Right renal pelvis (tissue), 4 donors: Measurements from ENCODE around the gene IGF2BP2. TPM values are rescaled to one million over a fixed set of nuclear protein-coding genes. Genes with fewer than 3 reads are reported as not detected.
"Not testable (repeated sequence)": the region's sequence is repeated elsewhere in the genome, so short reads cannot be mapped to it uniquely, and the experiment has no call there.

Experiments
- DNase-seq, 4 donors: peaks; one replicate each; pipeline ENCODE4 v3.0.0-alpha.2; 2013; ENCODE audit warnings: low read depth in 4 of 4, low spot score in 3 of 4, missing footprints in 1 of 4
- polyA plus RNA-seq, 4 donors: library from polyadenylated mRNA; unstranded; fragments of 120-200 nt; gene quantifications; one replicate each; pipeline ENCODE4 v1.2.1, GENCODE V29; 2013; ENCODE audit not compliant: insufficient read length in 4 of 4

Gene IGF2BP2
- polyA plus RNA-seq, 4 donors: 88.9 to 109 (median 94.8) TPM

- no peak for DNase-seq
These were observed 175.4 kb downstream of the IGF2BP2 start for GRCh38 chr3:185649414-185649813.

DNA sequence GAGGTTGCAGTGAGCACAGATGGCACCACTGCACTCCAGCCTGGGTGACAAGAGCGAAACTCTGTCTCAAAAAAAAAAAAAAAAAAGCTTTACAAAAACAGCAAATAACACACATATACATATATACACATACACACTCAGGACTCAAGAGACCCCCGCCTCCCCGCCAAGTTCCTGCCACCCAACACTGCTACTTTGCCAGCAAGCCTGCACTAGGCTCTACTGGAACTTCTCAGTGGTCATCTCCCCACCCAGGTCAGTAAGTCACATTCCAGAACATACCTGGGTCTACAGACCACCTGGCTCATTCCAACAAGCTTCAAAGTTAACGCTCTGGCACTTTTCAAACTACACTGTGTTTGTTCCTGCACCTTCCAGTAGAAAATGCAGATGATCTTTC, 176.4 kb downstream of the IGF2BP2 start:
- DNase-seq: no peak

- DNase-seq: no peak
These were observed 177.0 kb downstream of the IGF2BP2 start for GRCh38 chr3:185647880-185648210.

DNA sequence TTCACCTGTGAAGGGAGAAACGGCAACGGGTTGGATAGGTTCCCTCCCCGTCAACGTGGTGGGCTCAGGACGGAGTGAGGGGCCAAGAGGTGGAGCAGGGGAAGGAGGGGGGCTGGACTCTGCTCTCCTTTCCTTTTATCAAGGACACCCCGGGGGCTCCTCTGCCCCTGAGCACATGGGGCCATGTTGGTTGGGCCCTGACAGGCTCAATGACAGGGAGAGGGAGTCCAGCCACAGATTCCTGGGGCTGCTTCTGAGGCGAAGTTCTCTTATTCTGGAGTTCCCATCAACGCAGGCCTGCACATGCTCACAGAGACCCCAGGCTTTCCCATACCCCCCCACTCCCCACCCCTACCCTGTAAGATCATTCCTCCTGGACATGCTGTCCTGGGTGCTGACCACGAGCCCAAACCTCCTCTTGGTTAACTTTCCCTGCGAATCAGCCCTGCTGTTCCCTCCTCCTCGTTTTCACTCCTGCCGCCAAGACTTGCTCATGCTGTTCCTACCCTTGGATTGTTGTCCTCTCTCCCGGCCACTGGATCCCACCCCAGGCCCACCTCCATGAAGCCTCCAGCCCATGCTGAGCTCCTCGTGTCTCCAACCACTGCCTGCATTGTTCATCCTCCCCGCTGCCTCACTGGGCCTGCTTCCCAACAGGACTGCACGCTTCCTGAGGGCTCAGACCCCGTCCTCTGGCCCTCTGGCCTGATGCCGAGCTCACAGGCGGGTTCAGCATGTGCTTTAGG, 177.5 kb downstream of the IGF2BP2 start:
- DNase-seq: no peak

DNA sequence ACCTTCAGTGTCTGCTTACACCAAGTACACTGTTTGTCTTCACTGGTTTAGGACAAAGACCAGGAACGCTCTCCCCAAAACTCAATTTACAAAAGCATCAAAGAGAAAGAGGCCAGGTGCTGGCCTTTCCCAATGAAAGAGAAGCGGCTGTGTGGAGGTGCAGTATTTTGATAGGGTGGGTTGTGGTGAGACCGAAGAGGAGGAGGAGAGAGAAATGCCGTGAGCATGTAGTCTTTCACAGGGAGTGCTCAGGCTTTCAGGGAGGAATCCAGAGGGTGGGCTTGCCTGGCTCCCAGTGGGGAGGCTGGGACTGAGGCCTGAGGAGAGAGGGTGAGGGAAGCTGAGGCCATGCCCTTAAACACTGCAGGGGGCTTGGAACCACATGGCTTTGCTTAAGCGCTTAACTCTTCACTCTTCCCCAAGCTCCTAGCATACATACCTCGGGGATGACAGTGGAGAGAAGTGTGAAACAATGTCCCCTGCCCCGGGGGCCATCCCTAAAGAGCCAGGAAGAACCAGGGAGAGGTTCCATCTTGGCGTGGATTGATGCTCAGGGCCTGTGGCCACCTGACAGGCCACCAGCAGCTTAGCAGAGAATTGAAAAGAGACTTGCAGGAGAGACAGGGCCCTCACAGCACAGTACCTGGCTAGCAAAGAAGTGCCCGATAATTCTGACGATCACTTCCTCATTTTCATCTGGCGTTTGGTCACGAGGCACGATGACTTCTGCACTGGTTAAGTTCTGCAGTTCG, 178.3 kb downstream of the IGF2BP2 start:
- no peak for DNase-seq

GRCh38 chr3:185645596-185646381, 179.1 kb downstream of the IGF2BP2 start:
- no peak for DNase-seq

- not testable (repeated sequence) for DNase-seq
These were observed 179.7 kb downstream of the IGF2BP2 start for GRCh38 chr3:185645191-185645590.

- DNase-seq: no peak
These were observed 184.5 kb downstream of the IGF2BP2 start for GRCh38 chr3:185640308-185640707.

GRCh38 chr3:185639632-185640206, 185.1 kb downstream of the IGF2BP2 start:
- DNase-seq: no peak

DNA sequence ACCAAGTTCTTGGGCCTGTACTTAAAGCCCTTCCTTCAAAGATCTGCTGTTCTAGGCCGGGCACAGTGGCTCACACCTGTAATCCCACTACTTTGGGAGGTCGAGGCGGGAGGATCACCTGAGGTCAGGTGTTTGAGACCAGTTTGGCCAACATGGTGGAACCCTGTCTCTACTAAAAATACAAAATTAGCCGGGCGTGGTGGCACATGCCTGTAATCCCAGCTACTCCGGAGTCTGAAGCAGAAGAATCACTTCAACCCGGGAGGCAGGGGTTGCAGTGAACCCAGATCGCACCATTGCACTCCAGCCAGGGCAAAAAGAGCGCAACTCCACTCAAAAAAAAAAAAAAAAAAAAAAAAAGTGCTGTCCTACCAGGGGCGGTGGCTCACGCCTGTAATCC, 186.2 kb downstream of the IGF2BP2 start:
- not testable (repeated sequence) for DNase-seq

DNA sequence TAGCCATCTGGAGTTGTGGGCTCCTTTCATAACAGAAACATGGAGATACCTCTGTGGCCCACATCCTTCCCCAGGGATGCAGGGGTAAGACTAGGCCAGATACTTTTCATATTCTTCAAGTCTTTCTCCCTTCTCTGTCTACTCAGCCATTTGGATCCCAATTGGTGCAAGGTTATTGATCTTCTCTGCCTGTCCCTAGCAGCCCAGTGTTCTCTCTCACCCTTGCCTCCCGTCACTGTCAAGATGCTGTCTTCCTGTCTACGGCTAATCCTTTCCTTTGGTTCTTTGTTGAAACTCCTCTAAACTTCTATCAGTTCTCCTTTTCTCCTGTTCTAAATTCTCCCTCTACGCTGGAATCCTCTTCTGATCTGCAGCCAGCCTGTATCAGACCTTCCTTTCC, 187.5 kb downstream of the IGF2BP2 start:
- no peak for DNase-seq

DNA sequence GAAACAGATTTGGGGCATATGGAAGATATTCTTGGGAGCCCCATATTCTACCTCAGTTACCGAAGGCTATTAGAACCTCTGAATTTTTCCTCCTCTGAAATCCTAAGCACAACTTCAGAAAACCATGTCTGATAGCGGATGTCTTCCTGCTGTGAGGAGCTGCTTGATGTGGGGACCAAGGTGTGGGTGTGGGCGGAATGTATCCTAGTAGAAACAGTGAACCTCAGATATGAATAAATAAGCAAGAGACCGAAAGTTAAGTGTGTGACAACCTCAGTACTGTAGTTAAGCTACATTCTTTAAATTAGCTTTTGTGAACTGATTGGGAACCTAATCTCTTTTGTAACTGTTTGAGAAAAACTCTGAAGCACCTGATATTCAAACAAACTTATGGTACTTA, 191.8 kb downstream of the IGF2BP2 start:
- DNase-seq: no peak

DNA sequence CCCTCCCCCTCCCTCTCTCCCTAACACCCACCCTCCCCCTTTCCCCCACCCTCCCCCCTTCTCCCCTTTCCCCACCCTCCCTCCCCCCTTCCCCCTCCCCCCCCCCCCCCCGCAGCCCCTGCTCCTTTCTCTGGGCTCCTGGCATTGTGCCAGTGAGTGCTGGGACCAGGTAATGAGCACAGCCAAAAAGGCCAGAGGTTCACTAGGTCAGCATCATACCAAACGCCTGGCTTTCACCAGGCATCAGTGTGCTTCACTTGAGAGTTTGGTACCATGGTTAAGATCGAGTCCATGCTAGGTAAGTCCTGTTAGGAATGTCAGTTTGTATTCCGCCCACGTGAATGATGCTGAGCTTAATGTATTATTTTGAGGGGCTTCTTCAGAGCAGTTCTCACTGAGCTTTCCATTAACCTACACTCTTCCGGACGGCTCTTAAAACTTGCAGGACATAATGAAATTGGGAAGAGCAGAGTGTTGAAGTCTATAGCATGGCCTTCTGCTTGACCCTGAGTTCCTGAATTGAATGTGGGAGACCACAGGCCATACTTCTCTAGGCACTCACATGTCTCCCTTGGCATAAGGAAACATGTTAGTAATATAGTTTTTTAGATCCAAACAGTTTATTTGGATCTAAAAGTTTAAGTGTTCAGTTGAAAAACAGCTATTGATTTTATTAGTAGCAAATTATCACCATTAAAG, 193.2 kb downstream of the IGF2BP2 start:
- DNase-seq: no peak

GRCh38 chr3:185631108-185631507, 193.7 kb downstream of the IGF2BP2 start:
- DNase-seq: no peak

DNA sequence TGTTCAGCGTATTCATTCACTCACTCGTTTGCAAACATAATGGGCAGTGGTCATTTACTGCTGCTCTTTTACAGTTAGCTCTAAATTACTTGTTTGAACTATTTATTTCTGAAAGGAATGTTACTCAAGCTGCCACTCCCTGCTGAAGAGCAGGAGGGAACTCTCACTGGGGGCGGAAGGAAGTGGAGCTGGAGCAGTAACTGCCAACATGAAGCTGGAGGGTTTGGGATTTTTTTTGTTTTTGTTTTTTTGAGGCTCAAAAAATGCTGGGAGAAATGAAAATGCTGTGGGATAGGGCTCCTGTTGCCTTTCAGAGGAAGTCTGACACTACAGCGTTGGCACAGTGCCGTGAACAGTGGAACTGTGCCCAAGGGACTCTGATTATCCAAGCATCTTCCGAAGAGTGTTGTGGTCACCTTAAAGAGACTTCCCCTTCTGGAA, 194.6 kb downstream of the IGF2BP2 start:
- DNase-seq: no peak

- no peak for DNase-seq
These were observed 195.2 kb downstream of the IGF2BP2 start for GRCh38 chr3:185629554-185630181.

- no peak for DNase-seq
These were observed 199.1 kb downstream of the IGF2BP2 start for GRCh38 chr3:185625784-185626183.

DNA sequence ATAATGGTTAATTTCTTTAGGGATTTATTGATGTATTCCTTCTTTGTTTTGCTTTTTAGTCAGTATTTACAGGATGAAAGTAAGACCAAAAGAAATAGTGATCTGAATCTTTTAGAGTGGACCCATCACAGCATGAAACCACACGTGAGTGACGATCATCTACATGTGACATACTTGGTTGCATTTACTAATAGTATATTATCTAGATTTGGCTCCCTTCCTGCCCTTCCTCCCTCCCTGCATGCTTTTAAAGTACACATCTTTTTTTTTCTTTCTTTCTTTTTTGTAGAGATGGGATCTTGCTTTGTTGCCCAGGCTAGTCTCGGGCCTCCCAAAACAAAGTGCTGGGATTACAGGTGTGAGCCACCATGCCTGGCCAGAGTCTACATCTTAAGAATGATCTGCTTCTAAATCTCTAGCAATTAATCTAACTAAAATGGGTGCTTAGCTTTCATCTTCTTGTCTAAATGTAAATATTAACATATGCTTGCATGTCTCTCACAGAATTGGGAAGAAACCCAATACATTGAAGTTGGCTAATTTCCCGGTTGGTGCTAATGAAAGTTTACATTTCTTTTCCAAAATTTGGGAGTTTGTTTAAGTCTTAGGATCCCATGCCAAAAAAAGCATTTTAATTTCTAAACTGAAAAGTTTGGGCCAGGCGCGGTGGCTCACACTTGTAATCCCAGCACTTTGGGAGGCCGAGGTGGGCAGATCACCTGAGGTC, 200.7 kb downstream of the IGF2BP2 start:
- no peak for DNase-seq

DNA sequence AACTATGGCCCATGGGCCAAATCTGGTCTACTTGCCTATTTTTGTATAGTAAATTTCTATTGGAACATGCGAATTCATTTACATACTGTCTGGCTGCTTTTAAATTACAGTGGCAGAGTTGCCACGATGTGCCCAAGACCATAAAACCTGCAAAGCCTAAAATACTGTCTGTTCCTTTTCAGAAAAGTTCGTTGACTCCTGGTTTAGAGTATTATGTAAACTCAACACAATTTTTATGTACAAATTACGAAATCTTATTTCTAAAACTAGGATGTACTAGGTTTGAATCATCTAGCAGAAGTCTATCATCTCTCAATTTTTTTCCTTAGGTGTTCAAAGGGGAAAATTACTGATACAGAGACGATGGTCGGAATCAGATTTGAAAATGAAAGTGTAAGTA, 211.8 kb downstream of the IGF2BP2 start:
- no peak for DNase-seq
